Activated naive CD8-positive, alpha-beta T cell treated with anti-CD3 and anti-CD28 coated beads for 36 hours (primary cell): ENCODE data around the gene MRM2. TPM values are rescaled to one million over a fixed set of nuclear protein-coding genes. Genes with fewer than 3 reads are reported as not detected.

Experiments used
- DNase-seq: peaks from one replicate; pipeline ENCODE4 v3.0.0; 2021
- H3K27ac Mint-ChIP-seq: one replicate; pipeline ENCODE4 v1.8.0; 2022; ENCODE audit warnings: mild to moderate bottlenecking, moderate library complexity, mixed read lengths
- H3K27me3 Mint-ChIP-seq: one replicate; pipeline ENCODE4 v1.8.0; 2022; ENCODE audit warnings: mild to moderate bottlenecking, mixed read lengths
- H3K36me3 Mint-ChIP-seq: one replicate; pipeline ENCODE4 v1.8.0; 2021; ENCODE audit warnings: mild to moderate bottlenecking, mixed read lengths
- H3K4me1 Mint-ChIP-seq: one replicate; pipeline ENCODE4 v1.8.0; 2021; ENCODE audit warnings: mixed read lengths
- H3K4me3 Mint-ChIP-seq: one replicate; pipeline ENCODE4 v1.8.0; 2022; ENCODE audit warnings: mild to moderate bottlenecking, moderate library complexity, mixed read lengths
- H3K9me3 Mint-ChIP-seq: one replicate; pipeline ENCODE4 v1.8.0; 2022; ENCODE audit warnings: mixed read lengths
- total RNA-seq, 2 experiments: library from RNA; stranded (reverse); gene quantifications; one replicate each; pipeline ENCODE4 v1.2.3, GENCODE V29; 2021

Gene MRM2
- total RNA-seq, 2 experiments from 2014 or later, result 48.4 to 52.9 TPM

DNA sequence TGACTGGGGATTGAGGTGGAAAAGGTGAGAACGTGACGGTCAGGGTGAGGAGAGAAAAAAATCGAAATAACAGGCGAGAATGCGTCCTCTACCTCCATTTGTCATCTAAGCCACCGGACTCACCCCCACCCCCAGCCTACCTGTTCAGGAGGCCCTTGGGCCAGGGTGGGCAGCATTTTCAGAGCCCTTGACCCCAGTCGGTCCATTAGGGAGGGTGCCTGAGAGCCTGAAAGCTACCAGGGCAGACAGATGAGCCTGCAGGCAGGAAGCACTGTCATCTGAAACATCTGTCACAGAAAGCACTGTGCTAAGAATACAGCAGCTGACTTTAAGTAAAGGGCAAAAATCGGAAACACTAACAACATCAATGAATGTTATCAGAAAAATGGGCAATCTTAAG, 56.3 kb downstream of the MRM2 start:
- DNase-seq, result no peak
- no peak overlapping the region for H3K4me3 Mint-ChIP-seq
- H3K4me1 Mint-ChIP-seq, result no peaks in the 10 kb centered on the region
- H3K9me3 Mint-ChIP-seq, result peaks cover 11% of the 10 kb centered on the region
- no peaks in the 10 kb centered on the region for H3K27me3 Mint-ChIP-seq
- no peak overlapping the region for H3K27ac Mint-ChIP-seq
- H3K36me3 Mint-ChIP-seq, result peaks cover 40% of the 10 kb centered on the region

Other genes starting within 250 kb of the MRM2 start
- 10 to 100 TPM; 36.5 to 37.8 TPM for gene MAD1L1, start 9.3 kb downstream of the MRM2 start, total RNA-seq
- 10 to 100 TPM; 93.5 to 97.0 TPM for gene NUDT1, start within 50 bp of the MRM2 start, total RNA-seq
- gene SNX8, start 72.2 kb upstream of the MRM2 start, total RNA-seq, result 10 to 100 TPM; 45.6 to 48.7 TPM
- 100 to 1,000 TPM; 315 to 319 TPM for gene EIF3B, start 112.6 kb upstream of the MRM2 start, total RNA-seq
- gene CHST12, start 161.4 kb upstream of the MRM2 start, total RNA-seq, result 1 to 10 TPM; 3.1 to 3.2 TPM
- not detected for gene GRIFIN, start 234.2 kb upstream of the MRM2 start, total RNA-seq